Measurements from ENCODE around the gene LCN1. TPM values are rescaled to one million over a fixed set of nuclear protein-coding genes. Genes with fewer than 3 reads are reported as not detected.
A peak's percentile ranks its signal among the peaks of the same experiment; 100 is the strongest.

LCN1 gene
- total and polyA plus RNA-seq, 2 experiments from 2014 or later: 0.27 TPM; not detected in 1

DNA sequence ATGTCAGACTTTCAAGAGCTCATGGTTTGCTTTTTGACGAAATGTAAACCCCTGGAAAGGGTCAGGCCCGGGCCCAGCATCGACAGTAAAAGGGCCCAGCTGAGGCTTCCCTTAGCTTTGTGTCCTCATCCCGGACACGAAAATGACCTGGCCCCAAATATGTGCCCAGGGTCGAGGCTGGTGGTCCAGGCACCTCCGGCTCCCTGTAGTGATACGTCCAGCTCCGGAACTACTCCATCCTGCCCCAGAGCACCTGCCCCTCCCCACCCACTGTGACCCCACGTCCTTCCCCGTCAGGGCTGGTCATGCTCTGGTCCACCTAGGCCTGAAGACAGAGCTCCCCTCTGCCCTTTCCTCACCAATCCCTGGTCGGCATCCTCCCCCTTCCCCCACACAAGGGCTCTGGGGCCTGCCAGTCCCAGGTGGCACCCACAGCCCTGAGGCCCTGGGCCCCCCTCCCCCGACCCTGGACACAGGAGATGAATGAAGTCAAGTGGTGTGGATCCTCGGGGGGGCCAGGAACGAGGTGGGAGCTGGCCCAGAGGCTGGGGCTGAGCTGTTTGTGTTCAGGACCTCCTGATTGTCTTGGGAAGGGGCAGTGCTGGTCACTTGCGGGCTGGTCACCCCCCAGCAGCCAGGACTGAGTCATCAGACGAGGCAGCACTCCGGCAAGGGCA, 30.9 kb downstream of the LCN1 start (continued):
- TF ChIP-seq ZNF462 (CRISPR knock-in tag; IDR thresholded peaks at IDR 0.05): no peak
- no peak for TF ChIP-seq EZH2phosphoT487 (IDR thresholded peaks at IDR 0.05; ENCODE audit: unreplicated experiment)
- TF ChIP-seq, protein P1, sequence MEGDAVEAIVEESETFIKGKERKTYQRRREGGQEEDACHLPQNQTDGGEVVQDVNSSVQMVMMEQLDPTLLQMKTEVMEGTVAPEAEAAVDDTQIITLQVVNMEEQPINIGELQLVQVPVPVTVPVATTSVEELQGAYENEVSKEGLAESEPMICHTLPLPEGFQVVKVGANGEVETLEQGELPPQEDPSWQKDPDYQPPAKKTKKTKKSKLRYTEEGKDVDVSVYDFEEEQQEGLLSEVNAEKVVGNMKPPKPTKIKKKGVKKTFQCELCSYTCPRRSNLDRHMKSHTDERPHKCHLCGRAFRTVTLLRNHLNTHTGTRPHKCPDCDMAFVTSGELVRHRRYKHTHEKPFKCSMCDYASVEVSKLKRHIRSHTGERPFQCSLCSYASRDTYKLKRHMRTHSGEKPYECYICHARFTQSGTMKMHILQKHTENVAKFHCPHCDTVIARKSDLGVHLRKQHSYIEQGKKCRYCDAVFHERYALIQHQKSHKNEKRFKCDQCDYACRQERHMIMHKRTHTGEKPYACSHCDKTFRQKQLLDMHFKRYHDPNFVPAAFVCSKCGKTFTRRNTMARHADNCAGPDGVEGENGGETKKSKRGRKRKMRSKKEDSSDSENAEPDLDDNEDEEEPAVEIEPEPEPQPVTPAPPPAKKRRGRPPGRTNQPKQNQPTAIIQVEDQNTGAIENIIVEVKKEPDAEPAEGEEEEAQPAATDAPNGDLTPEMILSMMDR (conservative IDR thresholded peaks at IDR 0.05; ENCODE audit: low read depth in 2 of 2): no peak
- TF ChIP-seq EZH2 (IDR thresholded peaks at IDR 0.05; ENCODE audit: low read depth, unreplicated experiment): no peak
- no peak for TF ChIP-seq ZNF114 (CRISPR knock-in tag; IDR thresholded peaks at IDR 0.05)

GRCh38 chr9:135552698-135553171, 31.5 kb downstream of the LCN1 start:
- H3K9me3 Mint-ChIP-seq: peaks cover 5% of the 10 kb centered on the region; the same call in 1 of the 3 replicates
- no peaks in the 10 kb centered on the region for H3K27me3 ChIP-seq (ENCODE audit: insufficient read depth)
- H4K20me1 ChIP-seq (replicated peaks; ENCODE audit: insufficient read depth): no peaks in the 10 kb centered on the region
- ATAC-seq (peak; percentile 45), DNase-seq (ENCODE audit: low spot score) (peak; percentile 27)
- no peak overlapping the region for H3K4me3 Mint-ChIP-seq
- H2AFZ ChIP-seq: no peak overlapping the region
- no peaks in the 10 kb centered on the region; the same call in 2 of the 3 replicates for H3K36me3 Mint-ChIP-seq (ENCODE audit: low read depth)
- H3K27ac ChIP-seq (ENCODE audit: low read depth): no peak overlapping the region
- H3F3A ChIP-seq (replicated peaks; ENCODE audit: low read depth): no peaks in the 10 kb centered on the region
- H3K4me2 ChIP-seq: no peak overlapping the region
- no peaks in the 10 kb centered on the region for H3K36me3 ChIP-seq (ENCODE audit: insufficient read depth)
- peaks cover 6% of the 10 kb centered on the region for H3K27me3 Mint-ChIP-seq (ENCODE audit: insufficient read depth, low read depth, poor library complexity)
- no peaks in the 10 kb centered on the region for H3K4me1 Mint-ChIP-seq
- H3K79me2 ChIP-seq (replicated peaks; ENCODE audit: insufficient read depth): no peaks in the 10 kb centered on the region
- no peak overlapping the region for H3K27ac Mint-ChIP-seq
- H3K4me1 ChIP-seq (ENCODE audit: insufficient read depth): no peaks in the 10 kb centered on the region; the same call in 1 of the 2 replicates
- 0 out of 2 replicates have a peak, but pooled peaks cover 2% of the 10 kb centered on the region for H3K9me2 ChIP-seq (ENCODE audit: insufficient read depth)
- H3K4me3 ChIP-seq: no peak overlapping the region
- TF ChIP-seq POLR2AphosphoS5 (IDR thresholded peaks at IDR 0.05; ENCODE audit: low read depth) (no peak), ZNF331 (CRISPR knock-in tag; IDR thresholded peaks at IDR 0.05; ENCODE audit: low read depth) (no peak), ZNF114 (CRISPR knock-in tag; IDR thresholded peaks at IDR 0.05) (no peak), NANOG (IDR thresholded peaks at IDR 0.05; ENCODE audit: borderline replicate concordance) (no peak), CREB1 (CRISPR knock-in tag; IDR thresholded peaks at IDR 0.05; ENCODE audit: low read depth) (no peak), JUNB (IDR thresholded peaks at IDR 0.05; ENCODE audit: unreplicated experiment) (no peak), EZH2phosphoT487 (IDR thresholded peaks at IDR 0.05; ENCODE audit: unreplicated experiment) (no peak)
- TF ChIP-seq, protein P1 (conservative IDR thresholded peaks at IDR 0.05; ENCODE audit: low read depth in 2 of 2): no peak

Data from GM23338 (cell line).